Prostate gland (tissue), 2 donors: ENCODE results near the gene GSK3A.

Experiments used
- CTCF ChIP-seq, 4 experiments: fragments of 200-600 bp in 2 of 4; fragments of 450-650 bp in 2 of 4; sonication (generic) in 2 of 4; IDR thresholded peaks; 1 replicate in 3 of 4; 2 replicates in 1 of 4; pipeline ENCODE4 v1.5.1; 2016 to 2019; ENCODE audit warnings: antibody characterized with exemption in 4 of 4, mild to moderate bottlenecking in 2 of 4, moderate library complexity in 2 of 4
- POLR2A ChIP-seq: fragments of 450-650 bp; IDR thresholded peaks from one replicate; pipeline ENCODE4 v1.6.1; 2016; ENCODE audit warnings: antibody characterized with exemption, mild to moderate bottlenecking
- POLR2AphosphoS5 ChIP-seq: sonication (generic); formaldehyde crosslinking; IDR thresholded peaks from one replicate; pipeline ENCODE4 v1.6.1; 2017; ENCODE audit warnings: antibody characterized with exemption

DNA sequence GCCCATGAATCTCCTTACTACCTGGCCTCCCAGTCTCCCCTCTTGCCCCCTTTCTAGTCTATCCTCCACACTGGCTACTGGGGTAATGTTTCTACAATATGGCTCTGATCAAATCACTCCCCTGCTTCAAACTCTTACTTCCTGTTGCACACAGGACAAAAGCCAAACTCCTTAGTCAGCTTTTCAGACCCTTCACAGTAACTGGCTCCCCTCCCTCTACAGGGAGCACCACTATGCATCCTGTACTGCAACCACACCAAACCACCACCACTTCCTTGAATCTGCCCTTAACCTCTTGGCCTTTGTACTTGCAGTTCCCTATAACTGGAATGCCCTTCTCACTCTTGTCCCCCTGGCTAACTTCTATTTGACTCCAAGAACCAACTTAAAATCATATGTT is 57.1 kb downstream of the GSK3A start:
- TF ChIP-seq CTCF (IDR thresholded peaks at IDR 0.05) (no peak), POLR2AphosphoS5 (no peak), POLR2A (no peak)
